Hematopoietic multipotent progenitor cell (in vitro differentiated cells): ENCODE measurements around the gene S100A7A. TPM values are rescaled to one million over a fixed set of nuclear protein-coding genes. Genes with fewer than 3 reads are reported as not detected.
"Not testable (repeated sequence)": the region's sequence is repeated elsewhere in the genome, so short reads cannot be mapped to it uniquely, and the experiment has no call there.

Experiments used
- DNase-seq, 3 donors: peaks; one replicate each; pipeline ENCODE4 v3.0.0-alpha.2; 2011 to 2015; ENCODE audit warnings: low read depth in 2 of 3, low spot score in 2 of 3
- total RNA-seq: library from RNA; depleted of rRNA; stranded (reverse); fragments of >200 nt; gene quantifications from one replicate; pipeline ENCODE4 v1.2.3, GENCODE V29; 2012

The S100A7A gene
- total RNA-seq, 1 donor = not detected

GRCh38 chr1:153394391-153394790 lies 21.9 kb upstream of the S100A7A start:
- DNase-seq = no peak

GRCh38 chr1:153395136-153395685 lies 21.1 kb upstream of the S100A7A start:
- no peak for DNase-seq

- no peak for DNase-seq
Measured at GRCh38 chr1:153395776-153396175, 20.5 kb upstream of the S100A7A start.

GRCh38 chr1:153396461-153396860 lies 19.9 kb upstream of the S100A7A start:
- DNase-seq = no peak

GRCh38 chr1:153397051-153397923 lies 19.0 kb upstream of the S100A7A start:
- DNase-seq = no peak

GRCh38 chr1:153397924-153398651 lies 18.2 kb upstream of the S100A7A start:
- DNase-seq = no peak

- no peak for DNase-seq
Measured at GRCh38 chr1:153399401-153400055, 16.8 kb upstream of the S100A7A start.

GRCh38 chr1:153400244-153400643 lies 16.1 kb upstream of the S100A7A start:
- DNase-seq = no peak

- no peak for DNase-seq
Measured at GRCh38 chr1:153401461-153401860, 14.9 kb upstream of the S100A7A start.

GRCh38 chr1:153402226-153402625 lies 14.1 kb upstream of the S100A7A start:
- no peak for DNase-seq

- no peak for DNase-seq
Measured at GRCh38 chr1:153403421-153404085, 12.8 kb upstream of the S100A7A start.

GRCh38 chr1:153404086-153404635 lies 12.2 kb upstream of the S100A7A start:
- DNase-seq = no peak

GRCh38 chr1:153404768-153405167 lies 11.6 kb upstream of the S100A7A start:
- peak; percentile 4 to 69 (median 53) for DNase-seq

GRCh38 chr1:153405825-153406599 lies 10.3 kb upstream of the S100A7A start:
- DNase-seq = not testable (repeated sequence)

GRCh38 chr1:153407274-153407673 lies 9.0 kb upstream of the S100A7A start:
- DNase-seq = not testable (repeated sequence)

GRCh38 chr1:153413961-153414360 lies 2.4 kb upstream of the S100A7A start:
- not testable (repeated sequence) for DNase-seq

GRCh38 chr1:153417136-153417888 lies 992 bp downstream of the S100A7A start:
- DNase-seq = no peak

- DNase-seq = not testable (repeated sequence)
Measured at GRCh38 chr1:153418758-153419435, 2.6 kb downstream of the S100A7A start.
